ENCODE data around the gene PFKP. TPM values are rescaled to one million over a fixed set of nuclear protein-coding genes. Genes with fewer than 3 reads are reported as not detected.

Gene PFKP
- total RNA-seq, 1 experiment from 2014 or later: 140 TPM

DNA sequence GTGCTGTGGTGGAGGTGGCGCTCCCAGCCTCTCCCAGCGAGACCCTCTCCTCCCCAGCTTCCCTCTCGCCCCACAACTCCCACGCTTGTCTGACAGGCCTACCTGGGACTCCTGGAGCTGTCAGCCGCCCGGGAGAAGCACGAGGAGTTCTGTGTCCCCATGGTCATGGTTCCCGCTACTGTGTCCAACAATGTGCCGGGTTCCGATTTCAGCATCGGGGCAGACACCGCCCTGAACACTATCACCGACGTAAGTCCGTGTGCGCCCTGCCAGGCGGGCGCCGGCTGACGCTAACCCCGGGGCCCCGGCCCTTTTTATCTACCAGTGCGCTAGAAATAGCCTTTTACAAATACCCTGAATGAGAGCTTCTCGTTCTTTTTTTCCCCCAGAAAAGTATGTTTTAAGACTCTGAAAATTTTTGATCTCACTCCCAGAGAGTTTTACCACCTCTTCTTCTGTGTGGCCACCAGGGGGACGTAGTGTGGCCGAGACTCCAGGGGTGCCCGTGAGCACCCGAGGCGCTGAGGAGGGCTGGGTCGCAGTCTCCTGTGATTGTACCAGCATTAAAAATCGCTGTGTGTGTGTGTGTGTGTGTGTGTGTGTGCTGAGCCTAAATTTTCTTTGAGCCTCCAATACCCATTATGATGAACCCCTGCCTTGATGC is 52.6 kb downstream of the PFKP start:
- no TSS peak for BruUV-seq (replicated peaks)
- CTCF ChIA-PET: interaction anchor here (0.6 kb wide), 1 partner anchor 49 kb away, joined by 4 read pairs; no protein-coding TSS in a partner anchor
- DNase-seq: peak; percentile 7

DNA sequence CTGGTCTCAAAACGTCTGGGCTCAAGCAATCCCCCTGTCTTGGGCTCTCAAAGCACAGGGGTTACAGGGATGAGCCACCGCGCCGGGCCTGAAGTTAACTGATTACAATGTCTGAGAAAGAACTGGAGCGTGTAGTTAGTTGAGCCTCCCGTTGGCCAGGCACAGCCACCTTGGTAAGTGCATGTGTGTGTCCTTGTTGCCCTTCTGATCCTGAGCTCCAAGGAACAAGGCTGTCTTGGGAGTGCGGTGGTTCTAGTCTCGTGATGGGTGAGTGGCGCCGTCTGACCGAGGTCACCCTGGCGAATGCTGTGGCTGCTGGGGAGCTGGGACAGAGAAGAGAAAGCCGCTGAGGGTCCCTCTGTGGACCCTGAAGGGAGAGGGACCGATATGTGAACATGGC is 54.7 kb downstream of the PFKP start:
- intact Hi-C loops (cut with micrococcal nuclease): no loop called here
- no TSS peak for BruUV-seq (replicated peaks)

More for the DNA sequence above, 52.6 kb downstream of the PFKP start:
- peak; percentile 23; the same call in 1 of the 2 replicates for ATAC-seq
- H2AFZ ChIP-seq (ENCODE audit: low read length): no peak overlapping the region
- no peaks in the 10 kb centered on the region for H3K27me3 ChIP-seq (ENCODE audit: low read length)
- intact Hi-C loops (cut with micrococcal nuclease): no loop called here
- H3K36me3 ChIP-seq (ENCODE audit: low read depth, low read length): no peaks in the 10 kb centered on the region; the same call in 1 of the 2 replicates
- peaks cover 8% of the 10 kb centered on the region; the same call in 1 of the 2 replicates for H3K4me1 ChIP-seq (ENCODE audit: insufficient read depth, low read length)
- no peaks in the 10 kb centered on the region for H4K20me1 ChIP-seq (ENCODE audit: low read length)
- H3K9me2 ChIP-seq (replicated peaks; ENCODE audit: low read length): no peaks in the 10 kb centered on the region
- H3K4me3 ChIP-seq (ENCODE audit: low read length): no peak overlapping the region
- no peak overlapping the region for H3K27ac ChIP-seq (ENCODE audit: low read length)
- H3K4me2 ChIP-seq (ENCODE audit: low read length): no peak overlapping the region
- H3K79me2 ChIP-seq (ENCODE audit: low read length): no peaks in the 10 kb centered on the region
- no peaks in the 10 kb centered on the region for H3F3A ChIP-seq (ENCODE audit: low read length, unreplicated experiment)
- no peak overlapping the region for H3K9ac ChIP-seq (ENCODE audit: low read length)
- POLR2A ChIA-PET (ENCODE audit: unreplicated experiment): no interaction called here
- TF ChIP-seq EZH2 (IDR thresholded peaks at IDR 0.05; ENCODE audit: low read length, unreplicated experiment) (no peak), EZH2phosphoT487 (IDR thresholded peaks at IDR 0.05; ENCODE audit: borderline replicate concordance, low read length) (no peak)
- TF ChIP-seq, protein P1, sequence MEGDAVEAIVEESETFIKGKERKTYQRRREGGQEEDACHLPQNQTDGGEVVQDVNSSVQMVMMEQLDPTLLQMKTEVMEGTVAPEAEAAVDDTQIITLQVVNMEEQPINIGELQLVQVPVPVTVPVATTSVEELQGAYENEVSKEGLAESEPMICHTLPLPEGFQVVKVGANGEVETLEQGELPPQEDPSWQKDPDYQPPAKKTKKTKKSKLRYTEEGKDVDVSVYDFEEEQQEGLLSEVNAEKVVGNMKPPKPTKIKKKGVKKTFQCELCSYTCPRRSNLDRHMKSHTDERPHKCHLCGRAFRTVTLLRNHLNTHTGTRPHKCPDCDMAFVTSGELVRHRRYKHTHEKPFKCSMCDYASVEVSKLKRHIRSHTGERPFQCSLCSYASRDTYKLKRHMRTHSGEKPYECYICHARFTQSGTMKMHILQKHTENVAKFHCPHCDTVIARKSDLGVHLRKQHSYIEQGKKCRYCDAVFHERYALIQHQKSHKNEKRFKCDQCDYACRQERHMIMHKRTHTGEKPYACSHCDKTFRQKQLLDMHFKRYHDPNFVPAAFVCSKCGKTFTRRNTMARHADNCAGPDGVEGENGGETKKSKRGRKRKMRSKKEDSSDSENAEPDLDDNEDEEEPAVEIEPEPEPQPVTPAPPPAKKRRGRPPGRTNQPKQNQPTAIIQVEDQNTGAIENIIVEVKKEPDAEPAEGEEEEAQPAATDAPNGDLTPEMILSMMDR (conservative IDR thresholded peaks at IDR 0.05; ENCODE audit: low read depth, low read length): peak; percentile 58
- H3K9me3 ChIP-seq (ENCODE audit: low read length): no peaks in the 10 kb centered on the region

More for the DNA sequence above, 54.7 kb downstream of the PFKP start:
- H3K9me3 ChIP-seq (ENCODE audit: low read length): no peaks in the 10 kb centered on the region
- no peaks in the 10 kb centered on the region for H3K27me3 ChIP-seq (ENCODE audit: low read length)
- DNase-seq (no peak), ATAC-seq (no peak)
- no peaks in the 10 kb centered on the region for H3F3A ChIP-seq (ENCODE audit: low read length, unreplicated experiment)
- no peak overlapping the region for H3K4me2 ChIP-seq (ENCODE audit: low read length)
- TF ChIP-seq EZH2phosphoT487 (IDR thresholded peaks at IDR 0.05; ENCODE audit: borderline replicate concordance, low read length) (no peak), EZH2 (IDR thresholded peaks at IDR 0.05; ENCODE audit: low read length, unreplicated experiment) (no peak)
- TF ChIP-seq, protein P1 (conservative IDR thresholded peaks at IDR 0.05; ENCODE audit: low read depth, low read length): no peak
- peaks cover 8% of the 10 kb centered on the region; the same call in 1 of the 2 replicates for H3K4me1 ChIP-seq (ENCODE audit: insufficient read depth, low read length)
- H3K36me3 ChIP-seq (ENCODE audit: low read depth, low read length): no peaks in the 10 kb centered on the region; the same call in 1 of the 2 replicates
- no peaks in the 10 kb centered on the region for H4K20me1 ChIP-seq (ENCODE audit: low read length)
- no peaks in the 10 kb centered on the region for H3K9me2 ChIP-seq (replicated peaks; ENCODE audit: low read length)
- H3K27ac ChIP-seq (ENCODE audit: low read length): 0 out of 2 replicates have a peak overlapping the region, but pooled peaks have one; percentile 14
- ChIA-PET POLR2A (ENCODE audit: unreplicated experiment) (no interaction called here), CTCF (no interaction called here)
- H2AFZ ChIP-seq (ENCODE audit: low read length): no peak overlapping the region
- no peak overlapping the region for H3K9ac ChIP-seq (ENCODE audit: low read length)
- H3K79me2 ChIP-seq (ENCODE audit: low read length): no peaks in the 10 kb centered on the region
- H3K4me3 ChIP-seq (ENCODE audit: low read length): no peak overlapping the region
